Activated naive CD8-positive, alpha-beta T cell treated with anti-CD3 and anti-CD28 coated beads, Interleukin-2, amount 50 U/mL, for 16 hours (primary cell): ENCODE data around the gene NFIA.

Experiments used
- DNase-seq: peaks from one replicate; pipeline ENCODE4 v3.0.0-alpha.2; 2020; ENCODE audit warnings: low read depth, low spot score

The NFIA gene

GRCh38 chr1:61182480-61182879 is 100.1 kb downstream of the NFIA start:
- no peak for DNase-seq

GRCh38 chr1:61183471-61184039 is 101.2 kb downstream of the NFIA start:
- no peak for DNase-seq

- DNase-seq: no peak
Observed at GRCh38 chr1:61184040-61184713, 101.8 kb downstream of the NFIA start.

GRCh38 chr1:61184714-61185106 is 102.3 kb downstream of the NFIA start:
- no peak for DNase-seq

GRCh38 chr1:61186753-61187152 is 104.4 kb downstream of the NFIA start:
- no peak for DNase-seq

GRCh38 chr1:61187352-61188086 is 105.2 kb downstream of the NFIA start:
- no peak for DNase-seq

- no peak for DNase-seq
Observed at GRCh38 chr1:61190153-61190552, 107.8 kb downstream of the NFIA start.

- no peak for DNase-seq
Observed at GRCh38 chr1:61190618-61191432, 108.5 kb downstream of the NFIA start.

GRCh38 chr1:61191433-61191720 is 109.0 kb downstream of the NFIA start:
- DNase-seq: no peak

- DNase-seq: no peak
Observed at GRCh38 chr1:61192663-61193330, 110.4 kb downstream of the NFIA start.

- no peak for DNase-seq
Observed at GRCh38 chr1:61193808-61194207, 111.4 kb downstream of the NFIA start.

- no peak for DNase-seq
Observed at GRCh38 chr1:61198554-61198953, 116.2 kb downstream of the NFIA start.

- DNase-seq: no peak
Observed at GRCh38 chr1:61201035-61201434, 118.7 kb downstream of the NFIA start.

- no peak for DNase-seq
Observed at GRCh38 chr1:61202854-61203598, 120.7 kb downstream of the NFIA start.

GRCh38 chr1:61204528-61204927 is 122.2 kb downstream of the NFIA start:
- no peak for DNase-seq

GRCh38 chr1:61207416-61207815 is 125.1 kb downstream of the NFIA start:
- DNase-seq: no peak

- no peak for DNase-seq
Observed at GRCh38 chr1:61208172-61208571, 125.8 kb downstream of the NFIA start.

- DNase-seq: no peak
Observed at GRCh38 chr1:61208831-61209230, 126.5 kb downstream of the NFIA start.

- DNase-seq: no peak
Observed at GRCh38 chr1:61210435-61211154, 128.2 kb downstream of the NFIA start.

- DNase-seq: no peak
Observed at GRCh38 chr1:61213245-61214011, 131.1 kb downstream of the NFIA start.
